ENCODE measurements around the gene ZNF804A. TPM values are rescaled to one million over a fixed set of nuclear protein-coding genes. Genes with fewer than 3 reads are reported as not detected.

The ZNF804A gene
- total and polyA plus RNA-seq, 2 of the 8 experiments (the other 6 are each of a cell fraction or from before 2014, with no cell fraction given): 0.02 TPM; not detected in 1

GRCh38 chr2:184877909-184878308, 279.6 kb downstream of the ZNF804A start:
- no peak overlapping the region for H2AK5ac ChIP-seq (ENCODE audit: low read depth, low read length)
- no peak for TF ChIP-seq RXRA (IDR thresholded peaks at IDR 0.05; ENCODE audit: insufficient read depth, low read depth, low read length)
- no peak for TF ChIP-seq CHD1 (IDR thresholded peaks at IDR 0.05; ENCODE audit: low read depth, low read length)
- no peak for TF ChIP-seq CHD2 (IDR thresholded peaks at IDR 0.05; ENCODE audit: low read length)
- TF ChIP-seq SP1 (IDR thresholded peaks at IDR 0.05; ENCODE audit: low read depth, low read length): no peak
- TF ChIP-seq JUND (IDR thresholded peaks at IDR 0.05; ENCODE audit: low read length): no peak
- no peak for TF ChIP-seq POLR2AphosphoS5 (IDR thresholded peaks at IDR 0.05; ENCODE audit: low read depth, low read length)
- TF ChIP-seq BRCA1 (IDR thresholded peaks at IDR 0.05; ENCODE audit: low read depth, low read length): no peak
- no peak for TF ChIP-seq FOSL1 (IDR thresholded peaks at IDR 0.05; ENCODE audit: insufficient read depth, low read depth, low read length)
- TF ChIP-seq BACH1 (IDR thresholded peaks at IDR 0.05; ENCODE audit: low read length): no peak
- no peak for TF ChIP-seq MAFK (IDR thresholded peaks at IDR 0.05; ENCODE audit: low read depth, low read length)
- TF ChIP-seq ATF2 (IDR thresholded peaks at IDR 0.05; ENCODE audit: low read length): no peak
- 100% methylated on average over 2 of the region's 2 CpGs; no CpG with 5 or more reads in 1 of the 2 experiments for WGBS, 2 experiments (ENCODE audit: extremely low coverage in 1 of 2, insufficient coverage in 1 of 2, insufficient read length in 1 of 2, insufficient replicate concordance in 2 of 2, low coverage in 1 of 2, low lambda C conversion rate in 2 of 2, missing lambda C conversion rate in 1 of 2)
- H3K9ac ChIP-seq (replicated peaks in 1 of 4; ENCODE audit: extremely low read depth in 1 of 4, low read depth in 3 of 4, low read length in 3 of 4): no peak overlapping the region
- no peak overlapping the region for H2BK15ac ChIP-seq (ENCODE audit: low read length)
- H2BK120ac ChIP-seq (replicated peaks; ENCODE audit: low read depth, low read length): no peak overlapping the region
- H3K56ac ChIP-seq (replicated peaks; ENCODE audit: insufficient read length, low read depth, low read length): no peak overlapping the region
- no peak overlapping the region for H3K27ac ChIP-seq (ENCODE audit: low read depth, low read length)
- no peak overlapping the region for H2BK5ac ChIP-seq (ENCODE audit: low read depth, low read length)
- peaks cover 0 to 3% (median under 1%) of the 10 kb centered on the region in 4 experiments; a peak in 2 of 7 replicates for H3K4me1 ChIP-seq (replicated peaks in 1 of 4; ENCODE audit: control insufficient read depth in 3 of 4, insufficient read depth in 4 of 4, low read length in 3 of 4)
- no peak for DNase-seq (ENCODE audit: low read depth in 1 of 2, low spot score in 2 of 2)
- H2AFZ ChIP-seq (ENCODE audit: low read length): no peak overlapping the region
- no peaks in the 10 kb centered on the region for H3K9me3 ChIP-seq (ENCODE audit: insufficient read depth in 2 of 2, low read depth in 1 of 2, low read length in 1 of 2)
- CTCF ChIA-PET (ENCODE audit: partially characterized antibody): no interaction called here
- H2BK20ac ChIP-seq (ENCODE audit: low read length): no peak overlapping the region
- no peak overlapping the region for H3K14ac ChIP-seq (ENCODE audit: insufficient read length)
- H3K4me2 ChIP-seq (ENCODE audit: insufficient read depth in 1 of 2, low read depth in 2 of 2, low read length in 2 of 2): no peak overlapping the region
- H3K4ac ChIP-seq (replicated peaks; ENCODE audit: insufficient read length, low read depth, low read length): no peak overlapping the region
- H3K4me3 ChIP-seq (ENCODE audit: extremely low read depth in 1 of 4, insufficient read depth in 2 of 4, low read depth in 3 of 4, low read length in 4 of 4): no peak overlapping the region
- H3K79me2 ChIP-seq (ENCODE audit: control insufficient read depth in 1 of 2, insufficient read depth in 2 of 2, low read length in 2 of 2): no peaks in the 10 kb centered on the region
- no peak overlapping the region for H2BK12ac ChIP-seq (ENCODE audit: low read depth, low read length)
- H3K36me3 ChIP-seq (ENCODE audit: control insufficient read depth in 2 of 4, insufficient read depth in 4 of 4, low read length in 3 of 4): no peaks in the 10 kb centered on the region
- FAIRE-seq: no peak
- no peaks in the 10 kb centered on the region for H3K79me1 ChIP-seq (ENCODE audit: low read depth, low read length)
- no peak overlapping the region for H4K91ac ChIP-seq (replicated peaks; ENCODE audit: insufficient read length, low read length)
- no peak overlapping the region for H4K5ac ChIP-seq (ENCODE audit: insufficient read length, low read depth, low read length)
- H4K8ac ChIP-seq (ENCODE audit: extremely low read depth, insufficient read depth, low read length): no peak overlapping the region
- H3K23ac ChIP-seq (ENCODE audit: insufficient read length): no peak overlapping the region
- no peaks in the 10 kb centered on the region; a peak in 1 of 7 replicates for H3K27me3 ChIP-seq (replicated peaks in 1 of 4; ENCODE audit: control insufficient read depth in 3 of 4, extremely low read depth in 1 of 4, insufficient read depth in 3 of 4, low read length in 3 of 4)
- no peaks in the 10 kb centered on the region for H3K23me2 ChIP-seq (ENCODE audit: low read depth, low read length)
- H3K18ac ChIP-seq (ENCODE audit: extremely low read depth, low read length): no peak overlapping the region
- POLR2A ChIA-PET (ENCODE audit: partially characterized antibody): no interaction called here
- no peaks in the 10 kb centered on the region for H4K20me1 ChIP-seq (replicated peaks in 1 of 2; ENCODE audit: control insufficient read depth in 1 of 2, insufficient read depth in 2 of 2, low read length in 2 of 2)

Measured in H1 (cell line).